ENCODE data around the gene PRSS8. TPM values are rescaled to one million over a fixed set of nuclear protein-coding genes. Genes with fewer than 3 reads are reported as not detected.

Gene PRSS8
- polyA plus RNA-seq, 1 donor from 2014 or later = not detected

GRCh38 chr16:31148896-31149295 lies 13.4 kb upstream of the PRSS8 start:
- no peak overlapping the region for H3K27ac ChIP-seq (ENCODE audit: low read length)
- H3K27me3 ChIP-seq (ENCODE audit: insufficient read depth, low read depth, low read length) = no peaks in the 10 kb centered on the region
- no peaks in the 10 kb centered on the region for H3F3A ChIP-seq (ENCODE audit: insufficient read depth, low read length, poor library complexity, severe bottlenecking)
- no peak overlapping the region for H3K9ac ChIP-seq (ENCODE audit: low read length)
- H3K79me2 ChIP-seq (replicated peaks; ENCODE audit: insufficient read depth, low read length) = no peaks in the 10 kb centered on the region
- no peak overlapping the region for H2AFZ ChIP-seq (ENCODE audit: low read depth, low read length)
- no peaks in the 10 kb centered on the region for H3K36me3 ChIP-seq (ENCODE audit: insufficient read depth, low read length)
- no peaks in the 10 kb centered on the region for H3K9me2 ChIP-seq (ENCODE audit: insufficient read depth, low read length)
- H3K9me3 ChIP-seq (ENCODE audit: low read length) = no peaks in the 10 kb centered on the region
- no peaks in the 10 kb centered on the region for H4K20me1 ChIP-seq (ENCODE audit: insufficient read depth)
- TF ChIP-seq SMC3 (conservative IDR thresholded peaks at IDR 0.05; ENCODE audit: poor library complexity) (no peak), RAD21 (conservative IDR thresholded peaks at IDR 0.05) (no peak), TAF1 (IDR thresholded peaks at IDR 0.05; ENCODE audit: low read depth) (no peak), MXI1 (conservative IDR thresholded peaks at IDR 0.05; ENCODE audit: poor library complexity, severe bottlenecking) (no peak), REST (IDR thresholded peaks at IDR 0.05; ENCODE audit: borderline replicate concordance) (no peak), CTCF (IDR thresholded peaks at IDR 0.05; ENCODE audit: poor library complexity, severe bottlenecking) (no peak), POLR2AphosphoS5 (IDR thresholded peaks at IDR 0.05) (no peak), EZH2 (IDR thresholded peaks at IDR 0.05; ENCODE audit: borderline replicate concordance, insufficient read depth, low read length, poor library complexity, severe bottlenecking) (no peak), EP300 (conservative IDR thresholded peaks at IDR 0.05; ENCODE audit: poor library complexity, severe bottlenecking) (no peak)
- H3K4me3 ChIP-seq (ENCODE audit: low read length) = no peak overlapping the region
- no peak overlapping the region for H3K4me2 ChIP-seq (ENCODE audit: low read length)

- no peak overlapping the region for H3K4me3 ChIP-seq (ENCODE audit: low read length)
- TF ChIP-seq RAD21 (conservative IDR thresholded peaks at IDR 0.05) (no peak), POLR2AphosphoS5 (IDR thresholded peaks at IDR 0.05) (no peak), TAF1 (IDR thresholded peaks at IDR 0.05; ENCODE audit: low read depth) (no peak), EP300 (conservative IDR thresholded peaks at IDR 0.05; ENCODE audit: poor library complexity, severe bottlenecking) (no peak), SMC3 (conservative IDR thresholded peaks at IDR 0.05; ENCODE audit: poor library complexity) (no peak), MXI1 (conservative IDR thresholded peaks at IDR 0.05; ENCODE audit: poor library complexity, severe bottlenecking) (no peak), CTCF (IDR thresholded peaks at IDR 0.05; ENCODE audit: poor library complexity, severe bottlenecking) (no peak), EZH2 (IDR thresholded peaks at IDR 0.05; ENCODE audit: borderline replicate concordance, insufficient read depth, low read length, poor library complexity, severe bottlenecking) (no peak), REST (IDR thresholded peaks at IDR 0.05; ENCODE audit: borderline replicate concordance) (no peak)
- no peak overlapping the region for H3K9ac ChIP-seq (ENCODE audit: low read length)
- no peaks in the 10 kb centered on the region for H3F3A ChIP-seq (ENCODE audit: insufficient read depth, low read length, poor library complexity, severe bottlenecking)
- no peak overlapping the region for H3K4me2 ChIP-seq (ENCODE audit: low read length)
- no peak overlapping the region for H3K27ac ChIP-seq (ENCODE audit: low read length)
- no peaks in the 10 kb centered on the region for H3K9me3 ChIP-seq (ENCODE audit: low read length)
- H3K27me3 ChIP-seq (ENCODE audit: insufficient read depth, low read depth, low read length) = no peaks in the 10 kb centered on the region
- H3K9me2 ChIP-seq (ENCODE audit: insufficient read depth, low read length) = no peaks in the 10 kb centered on the region
- no peaks in the 10 kb centered on the region for H3K79me2 ChIP-seq (replicated peaks; ENCODE audit: insufficient read depth, low read length)
- no peak overlapping the region for H2AFZ ChIP-seq (ENCODE audit: low read depth, low read length)
- no peaks in the 10 kb centered on the region for H3K36me3 ChIP-seq (ENCODE audit: insufficient read depth, low read length)
- H4K20me1 ChIP-seq (ENCODE audit: insufficient read depth) = no peaks in the 10 kb centered on the region
Measured at GRCh38 chr16:31148281-31148728, 12.8 kb upstream of the PRSS8 start.

Data from neural cell (in vitro differentiated cells).